Endothelial cell of umbilical vein (primary cell): Measurements from ENCODE around the gene MPPE1. TPM values are rescaled to one million over a fixed set of nuclear protein-coding genes. Genes with fewer than 3 reads are reported as not detected.

Experiments
- BruUV-seq: library from RNA; stranded (reverse); fragments of 400-500 nt; replicated peaks from 2 replicates; lab custom pipeline; 2021; lab: Mats Ljungman, UMichigan
- CTCF ChIA-PET: fragments of 300-600, 350-600 bp; sonication (Branson Sonifier 250); formaldehyde crosslinking; loops from one replicate; lab custom pipeline; 2021; ENCODE audit warnings: antibody characterized with exemption, inconsistent platforms; lab: Charles Lee
- POLR2A ChIA-PET: fragments of 300-600, 350-600 bp; sonication (Branson Sonifier 250); formaldehyde crosslinking; loops from one replicate; lab custom pipeline; 2021; ENCODE audit warnings: antibody characterized with exemption, inconsistent platforms; lab: Charles Lee
- DNase-seq: peaks from one replicate; pipeline ENCODE4 v3.0.0-alpha.2; 2011; ENCODE audit warnings: low read depth, low spot score
- FAIRE-seq: peaks from 2 replicates; lab custom pipeline; 2011; peaks lifted over from hg19 to GRCh38; lab: Jason Lieb, UNC
- H2AFZ ChIP-seq: 2 replicates; pipeline ENCODE4 v1.6.0; 2012; ENCODE audit warnings: low read depth, low read length, control low read depth, inconsistent platforms
- H3K27ac ChIP-seq: 2 replicates; pipeline ENCODE4 v1.5.1; 2011; ENCODE audit warnings: low read depth, mild to moderate bottlenecking, control low read depth, low read length, moderate library complexity; ENCODE audit not compliant: insufficient read depth
- H3K27me3 ChIP-seq, 2 experiments: 2 replicates each; pipeline versions ENCODE4 v1.6.0 to v1.6.1; 2011; ENCODE audit warnings: low read length in 2 of 2, mixed read lengths in 1 of 2; ENCODE audit not compliant: control insufficient read depth in 2 of 2, insufficient read depth in 2 of 2
- H3K36me3 ChIP-seq, 2 experiments: 2 replicates in 1 of 2; 3 replicates in 1 of 2; pipeline ENCODE4 v1.5.1; 2011; ENCODE audit warnings: low read length in 2 of 2, mild to moderate bottlenecking in 1 of 2, moderate library complexity in 1 of 2; ENCODE audit not compliant: control insufficient read depth in 2 of 2, insufficient read depth in 2 of 2; ENCODE audit errors: extremely low read depth in 1 of 2
- H3K4me1 ChIP-seq: 3 replicates; pipeline ENCODE4 v1.5.1; 2011; ENCODE audit warnings: mild to moderate bottlenecking, low read length; ENCODE audit not compliant: control insufficient read depth, insufficient read depth; ENCODE audit errors: extremely low read depth
- H3K4me2 ChIP-seq: 2 replicates; pipeline ENCODE4 v1.6.1; 2011; ENCODE audit warnings: low read length, control low read depth, mixed read lengths; ENCODE audit not compliant: insufficient read depth
- H3K4me3 ChIP-seq, 3 experiments: fragments of 200-600 bp in 1 of 3; sonication (generic), shearing (Covaris generic) in 1 of 3; replicated peaks in 1 of 3; 2 replicates each; pipeline ENCODE4 v1.5.1; 2011 to 2016; ENCODE audit warnings: control low read depth in 3 of 3, low read length in 3 of 3, mild to moderate bottlenecking in 2 of 3, inconsistent platforms in 1 of 3, low read depth in 1 of 3, moderate library complexity in 1 of 3; ENCODE audit not compliant: insufficient read depth in 1 of 3
- H3K79me2 ChIP-seq: 2 replicates; pipeline ENCODE4 v1.6.0; 2012; ENCODE audit warnings: low read length, inconsistent platforms; ENCODE audit not compliant: control insufficient read depth, insufficient read depth
- H3K9ac ChIP-seq: replicated peaks from 2 replicates; pipeline ENCODE3; 2011; ENCODE audit warnings: low read length, control low read depth; ENCODE audit not compliant: insufficient read depth; ENCODE audit errors: extremely low read depth
- H3K9me1 ChIP-seq: replicated peaks from 3 replicates; pipeline ENCODE4 v1.6.0; 2011; ENCODE audit warnings: mild to moderate bottlenecking, low read length; ENCODE audit not compliant: control insufficient read depth, insufficient read depth; ENCODE audit errors: extremely low read depth
- H3K9me3 ChIP-seq: replicated peaks from 2 replicates; pipeline ENCODE4 v1.5.1; 2012; ENCODE audit warnings: low read length, inconsistent platforms; ENCODE audit not compliant: control insufficient read depth, insufficient read depth
- H4K20me1 ChIP-seq: replicated peaks from 2 replicates; pipeline ENCODE3; 2011; ENCODE audit warnings: mild to moderate bottlenecking, low read length; ENCODE audit not compliant: control insufficient read depth, insufficient read depth; ENCODE audit errors: extremely low read depth
- CTCF ChIP-seq, 2 donors: IDR thresholded peaks; 1 replicate in 1 of 2; 2 replicates in 1 of 2; pipeline ENCODE4 v1.5.1; 2011; ENCODE audit warnings: low read length in 2 of 2, mild to moderate bottlenecking in 2 of 2, moderate library complexity in 2 of 2, control low read depth in 1 of 2, inconsistent platforms in 1 of 2, low read depth in 1 of 2; ENCODE audit not compliant: insufficient read depth in 1 of 2; ENCODE audit errors: extremely low read depth in 1 of 2
- EZH2 ChIP-seq: IDR thresholded peaks from 2 replicates; pipeline ENCODE4 v1.6.1; 2012; ENCODE audit warnings: borderline replicate concordance, low read depth, mild to moderate bottlenecking, moderate library complexity, low read length, inconsistent platforms; ENCODE audit not compliant: severe bottlenecking
- FOS ChIP-seq: IDR thresholded peaks from 2 replicates; pipeline ENCODE4 v1.6.1; 2011; ENCODE audit warnings: mild to moderate bottlenecking, low read length, moderate library complexity, borderline replicate concordance; ENCODE audit not compliant: insufficient read depth
- GATA2 ChIP-seq: IDR thresholded peaks from 2 replicates; pipeline ENCODE4 v1.7.0; 2011; ENCODE audit warnings: low read depth, mild to moderate bottlenecking, moderate library complexity, mixed read lengths, low read length; ENCODE audit not compliant: insufficient read length, insufficient read depth
- JUN ChIP-seq: IDR thresholded peaks from 2 replicates; pipeline ENCODE4 v1.6.1; 2011; ENCODE audit warnings: borderline replicate concordance, low read depth; ENCODE audit not compliant: insufficient read length, insufficient read depth
- MAX ChIP-seq: IDR thresholded peaks from 2 replicates; pipeline ENCODE4 v1.6.1; 2011; ENCODE audit not compliant: insufficient read depth, insufficient read length
- MYC ChIP-seq: IDR thresholded peaks from one replicate; pipeline ENCODE4 v1.6.1; 2011; ENCODE audit warnings: mild to moderate bottlenecking, low read depth, low read length
- POLR2A ChIP-seq: IDR thresholded peaks from 2 replicates; pipeline ENCODE4 v1.6.1; 2012; ENCODE audit warnings: low read depth, mild to moderate bottlenecking, control low read depth, low read length
- POLR2AphosphoS5 ChIP-seq: IDR thresholded peaks from 2 replicates; pipeline ENCODE4 v1.6.1; 2012; ENCODE audit warnings: low read depth, mild to moderate bottlenecking, control low read depth, low read length, moderate library complexity; ENCODE audit not compliant: insufficient read depth
- dilution Hi-C: fragments of 300-500 bp; cut with MboI; formaldehyde crosslinking; loops from one replicate; pipeline ENCODE4 v1.15.0; 2019; ENCODE audit warnings: low sequenced_read_pairs; ENCODE audit not compliant: extremely low pct_ligation_motif_present
- intact Hi-C: fragments of 100-400 bp; cut with micrococcal nuclease; formaldehyde crosslinking; loops from one replicate; pipeline ENCODE4 v1.10.0; 2022
- polyA plus RNA-seq, 4 experiments: library from polyadenylated mRNA; depleted of rRNA in 3 of 4; stranded (reverse) in 3 of 4; unstranded in 1 of 4; fragments of >200 nt; gene quantifications; 2 replicates each; pipeline versions ENCODE4 v1.2.1 to v1.2.3, GENCODE V29; 2011 to 2012; ENCODE audit warnings: missing spikeins in 1 of 4
- total RNA-seq: library from RNA; stranded (reverse); gene quantifications from 2 replicates; pipeline ENCODE4 v1.2.3, GENCODE V29; 2021

Gene MPPE1
- total and polyA plus RNA-seq, 2 donors (not counting 3 experiments of a cell fraction or from before 2014, with no cell fraction given) = 13.4 to 30.6 TPM

DNA sequence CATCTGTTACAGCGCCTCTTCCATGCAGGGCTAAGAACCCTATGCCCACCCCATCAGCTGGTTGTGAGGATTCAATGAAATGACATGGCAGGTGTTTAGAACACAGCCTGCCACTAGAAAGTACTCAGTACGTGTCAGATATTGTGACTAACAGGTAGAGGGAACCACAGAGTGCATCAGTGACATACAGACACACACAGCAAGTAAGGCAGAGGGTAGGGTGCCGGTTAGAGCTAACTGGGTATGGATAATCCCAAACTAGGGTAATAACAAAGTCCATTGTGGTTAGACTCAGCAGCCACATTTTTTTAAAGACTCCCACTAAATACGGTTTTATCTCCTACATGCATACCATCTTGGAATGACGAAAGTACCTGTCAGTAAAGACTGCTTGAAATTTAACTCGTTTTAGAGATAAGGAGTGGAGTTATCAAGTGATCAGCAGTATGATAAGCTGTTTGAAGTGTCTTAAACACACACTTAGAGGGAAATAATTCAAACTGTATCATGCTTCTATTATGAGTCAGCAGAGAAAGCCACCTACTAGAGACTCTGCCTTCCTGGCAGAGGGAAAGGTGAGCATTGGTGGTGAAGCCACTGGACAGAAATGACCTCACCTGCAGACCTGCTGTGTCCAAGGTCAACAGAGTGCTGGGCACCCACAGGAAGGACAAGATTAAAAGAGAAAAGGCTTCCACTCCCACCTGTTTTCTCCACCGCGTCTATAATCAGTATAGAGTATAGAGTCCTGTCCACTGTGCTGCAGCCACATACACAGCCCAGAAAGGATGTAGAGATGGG lies 20.6 kb downstream of the MPPE1 start:
- Histone ChIP-seq H4K20me1 (no peaks in the 10 kb centered on the region), H3K9me3 (no peaks in the 10 kb centered on the region), H3K4me3 (no peak overlapping the region), H3K4me1 (no peaks in the 10 kb centered on the region), H3K27ac (no peak overlapping the region), H3K9ac (no peak overlapping the region), H3K79me2 (no peaks in the 10 kb centered on the region), H3K36me3 (no peaks in the 10 kb centered on the region), H2AFZ (no peak overlapping the region), H3K9me1 (no peaks in the 10 kb centered on the region), H3K4me2 (no peak overlapping the region), H3K27me3 (no peaks in the 10 kb centered on the region)
- dilution Hi-C loops = no loop called here
- DNase-seq (no peak), FAIRE-seq (no peak)
- TF ChIP-seq GATA2 (no peak), POLR2A (no peak), JUN (no peak), FOS (no peak), MYC (no peak), EZH2 (no peak)
- intact Hi-C loops = no loop called here
- BruUV-seq = no TSS peak
- POLR2A ChIA-PET = no interaction called here
- CTCF ChIA-PET = interaction anchor here (0.9 kb wide), 1 partner anchor 108 kb away, joined by 4 read pairs; no protein-coding TSS in a partner anchor

- Histone ChIP-seq H3K27me3 (no peaks in the 10 kb centered on the region), H3K9ac (no peak overlapping the region), H3K4me1 (no peaks in the 10 kb centered on the region), H3K36me3 (no peaks in the 10 kb centered on the region), H3K27ac (no peak overlapping the region), H3K9me3 (no peaks in the 10 kb centered on the region), H3K9me1 (no peaks in the 10 kb centered on the region), H3K79me2 (no peaks in the 10 kb centered on the region), H2AFZ (no peak overlapping the region), H4K20me1 (no peaks in the 10 kb centered on the region), H3K4me2 (no peak overlapping the region), H3K4me3 (no peak overlapping the region)
- POLR2A ChIA-PET = no interaction called here
- intact Hi-C loops = no loop called here
- FAIRE-seq (no peak), DNase-seq (no peak)
- TF ChIP-seq MAX = no peak
- TF ChIP-seq POLR2A = no peak
- TF ChIP-seq POLR2AphosphoS5 = no peak
- no peak for TF ChIP-seq GATA2
- TF ChIP-seq CTCF (IDR thresholded peaks at IDR 0.05; ENCODE audit: extremely low read depth in 1 of 2, insufficient read depth in 1 of 2, low read depth in 1 of 2, low read length in 2 of 2) = no peak
- TF ChIP-seq EZH2 = no peak
- no peak for TF ChIP-seq MYC
- dilution Hi-C loops = no loop called here
- CTCF ChIA-PET = interaction anchor here (0.9 kb wide), 1 partner anchor 109 kb away, joined by 4 read pairs; no protein-coding TSS in a partner anchor
- BruUV-seq = no TSS peak
Observed at GRCh38 chr18:11886577-11887110, 21.5 kb downstream of the MPPE1 start.
